PC-9 (cell line): ENCODE measurements around the gene XPO6. TPM values are rescaled to one million over a fixed set of nuclear protein-coding genes. Genes with fewer than 3 reads are reported as not detected.

ENCODE experiments used
- BruUV-seq: library from RNA; stranded (reverse); fragments of 400-500 nt; replicated peaks from 2 replicates; lab custom pipeline; 2021; lab: Mats Ljungman, UMichigan
- CTCF ChIA-PET: fragments of 300-600 bp; sonication (Branson Sonifier 250); formaldehyde crosslinking; loops from one replicate; lab custom pipeline; 2022; ENCODE audit warnings: antibody characterized with exemption; lab: Charles Lee
- POLR2A ChIA-PET: fragments of 300-600 bp; sonication (Branson Sonifier 250); formaldehyde crosslinking; loops from one replicate; lab custom pipeline; 2022; ENCODE audit warnings: antibody characterized with exemption; ENCODE audit not compliant: unreplicated experiment; lab: Charles Lee
- DNase-seq, 2 experiments: peaks; one replicate each; pipeline versions ENCODE4 v3.0.0 to v3.0.0-alpha.2; 2015 to 2022; ENCODE audit warnings: mixed read lengths in 1 of 2
- H2AFZ ChIP-seq: fragments of 200-600 bp; sonication (generic); 2 replicates; pipeline ENCODE4 v1.8.1; 2017; ENCODE audit warnings: antibody characterized with exemption
- H3F3A ChIP-seq: fragments of 200-600 bp; sonication (generic); 2 replicates; pipeline ENCODE4 v1.8.1; 2017; ENCODE audit warnings: antibody characterized with exemption, mild to moderate bottlenecking, low read depth; ENCODE audit not compliant: insufficient read depth
- H3K27ac ChIP-seq: fragments of 200-600 bp; sonication (generic); 2 replicates; pipeline ENCODE4 v1.6.1; 2016; ENCODE audit warnings: mixed run types
- H3K27me3 ChIP-seq: fragments of 200-600 bp; sonication (generic); 2 replicates; pipeline ENCODE4 v1.6.1; 2016; ENCODE audit warnings: low read depth, mixed run types; ENCODE audit not compliant: insufficient read depth
- H3K36me3 ChIP-seq: fragments of 200-600 bp; sonication (generic); 2 replicates; pipeline ENCODE4 v1.6.1; 2016; ENCODE audit warnings: low read depth, mixed run types
- H3K4me1 ChIP-seq: fragments of 200-600 bp; sonication (generic); replicated peaks from 2 replicates; pipeline ENCODE4 v1.6.1; 2016; ENCODE audit warnings: mixed run types; ENCODE audit not compliant: insufficient read depth
- H3K4me2 ChIP-seq: fragments of 200-600 bp; sonication (generic); 2 replicates; pipeline ENCODE4 v1.6.1; 2017; ENCODE audit warnings: mixed run types
- H3K4me3 ChIP-seq: fragments of 200-600 bp; sonication (generic); 2 replicates; pipeline ENCODE4 v1.6.1; 2016; ENCODE audit warnings: mixed run types
- H3K79me2 ChIP-seq: fragments of 200-600 bp; sonication (generic); 2 replicates; pipeline ENCODE4 v1.6.1; 2017; ENCODE audit warnings: low read depth, mixed run types
- H3K9me2 ChIP-seq: fragments of 200-600 bp; sonication (generic); 2 replicates; pipeline ENCODE4 v1.8.1; 2017; ENCODE audit warnings: mild to moderate bottlenecking; ENCODE audit not compliant: insufficient read depth
- H3K9me3 ChIP-seq: fragments of 200-600 bp; sonication (generic); 2 replicates; pipeline ENCODE4 v1.8.1; 2016; ENCODE audit warnings: low read depth; ENCODE audit not compliant: insufficient read depth
- H4K20me1 ChIP-seq: fragments of 200-600 bp; sonication (generic); 2 replicates; pipeline ENCODE4 v1.8.1; 2017; ENCODE audit not compliant: insufficient read depth
- CTCF ChIP-seq: fragments of 200-600 bp; sonication (generic); conservative IDR thresholded peaks from 2 replicates; pipeline ENCODE4 v1.6.1; 2017; ENCODE audit warnings: mixed run types, antibody characterized with exemption, mild to moderate bottlenecking, moderate library complexity
- EZH2 ChIP-seq: fragments of 200-600 bp; sonication (generic); IDR thresholded peaks from 2 replicates; pipeline ENCODE4 v1.8.0; 2017; ENCODE audit warnings: antibody characterized with exemption, low read depth
- intact Hi-C: fragments of 100-400 bp; cut with micrococcal nuclease; formaldehyde crosslinking; loops from one replicate; pipeline ENCODE4 v1.10.0; 2022; ENCODE audit not compliant: unreplicated experiment
- total RNA-seq: library from RNA; stranded (reverse); gene quantifications from 2 replicates; pipeline ENCODE4 v1.2.3, GENCODE V29; 2021

XPO6 gene
- total RNA-seq, 1 experiment from 2014 or later, result 154 TPM

- H3K36me3 ChIP-seq, result peaks cover 29% of the 10 kb centered on the region; the same call in 1 of the 2 replicates
- intact Hi-C loops, result no loop called here
- no TSS peak for BruUV-seq
- H3K27ac ChIP-seq, result no peak overlapping the region
- H2AFZ ChIP-seq, result no peak overlapping the region
- H3F3A ChIP-seq, result peaks cover 10% of the 10 kb centered on the region
- ChIA-PET CTCF (no interaction called here), POLR2A (interaction anchor here (0.6 to 0.7 kb wide), 2 partner anchors 114 to 637 kb away, joined by 3 read pairs; no protein-coding TSS in a partner anchor)
- no peaks in the 10 kb centered on the region for H3K9me2 ChIP-seq
- no peak for TF ChIP-seq EZH2
- H3K79me2 ChIP-seq, result peaks cover 5% of the 10 kb centered on the region; the same call in 1 of the 2 replicates
- no peak overlapping the region for H3K4me2 ChIP-seq
- peaks cover 6% of the 10 kb centered on the region; the same call in 1 of the 2 replicates for H4K20me1 ChIP-seq
- no peak for DNase-seq
- H3K27me3 ChIP-seq, result no peaks in the 10 kb centered on the region
- H3K9me3 ChIP-seq, result no peaks in the 10 kb centered on the region
- H3K4me3 ChIP-seq, result no peak overlapping the region
- no peaks in the 10 kb centered on the region for H3K4me1 ChIP-seq
Observed at GRCh38 chr16:28155293-28155692, 56.5 kb downstream of the XPO6 start.

GRCh38 chr16:28151180-28151579, 60.6 kb downstream of the XPO6 start:
- H3K36me3 ChIP-seq, result peaks cover 44% of the 10 kb centered on the region; the same call in 1 of the 2 replicates
- no peak overlapping the region for H3K27ac ChIP-seq
- H3K4me1 ChIP-seq, result no peaks in the 10 kb centered on the region
- H3K4me3 ChIP-seq, result no peak overlapping the region
- CTCF ChIA-PET, result interaction anchor here (0.6 kb wide), 1 partner anchor 33 kb away, joined by 4 read pairs; no protein-coding TSS in a partner anchor
- H4K20me1 ChIP-seq, result peaks cover 7% of the 10 kb centered on the region; the same call in 1 of the 2 replicates
- POLR2A ChIA-PET, result no interaction called here
- no peak for DNase-seq
- no peak overlapping the region for H3K4me2 ChIP-seq
- no peaks in the 10 kb centered on the region; the same call in 1 of the 2 replicates for H3K79me2 ChIP-seq
- no TSS peak for BruUV-seq
- H3K27me3 ChIP-seq, result no peaks in the 10 kb centered on the region
- intact Hi-C loops, result no loop called here
- no peak overlapping the region for H2AFZ ChIP-seq
- no peaks in the 10 kb centered on the region for H3K9me3 ChIP-seq
- H3K9me2 ChIP-seq, result no peaks in the 10 kb centered on the region
- H3F3A ChIP-seq, result peaks cover 14% of the 10 kb centered on the region
- no peak for TF ChIP-seq EZH2
- no peak for TF ChIP-seq CTCF

- Histone ChIP-seq H3K4me1 (no peaks in the 10 kb centered on the region), H2AFZ (no peak overlapping the region), H3K79me2 (no peaks in the 10 kb centered on the region), H3K36me3 (peaks cover 44% of the 10 kb centered on the region; the same call in 1 of the 2 replicates), H3K27me3 (no peaks in the 10 kb centered on the region), H3K9me2 (no peaks in the 10 kb centered on the region), H4K20me1 (peaks cover 7% of the 10 kb centered on the region; the same call in 1 of the 2 replicates), H3F3A (peaks cover 16% of the 10 kb centered on the region), H3K27ac (no peak overlapping the region), H3K4me3 (no peak overlapping the region), H3K9me3 (no peaks in the 10 kb centered on the region), H3K4me2 (no peak overlapping the region)
- CTCF ChIA-PET, result no interaction called here
- POLR2A ChIA-PET, result no interaction called here
- intact Hi-C loops, result no loop called here
- DNase-seq, result no peak
- BruUV-seq, result no TSS peak
- TF ChIP-seq CTCF, result no peak
- TF ChIP-seq EZH2, result no peak
Observed at GRCh38 chr16:28149011-28149888, 62.5 kb downstream of the XPO6 start.
